WTC11 (cell line): Measurements from ENCODE around the gene LRFN2. TPM values are rescaled to one million over a fixed set of nuclear protein-coding genes. Genes with fewer than 3 reads are reported as not detected.

ENCODE experiments used
- ATAC-seq: fragments of 200-7000 bp; cut with Tn5 transposase; 2 replicates; pipeline ENCODE4 v1.10.0; 2021; ENCODE audit warnings: mild to moderate bottlenecking, moderate library complexity
- CTCF ChIA-PET: fragments of 300-600 bp; sonication (Branson Sonifier 250); formaldehyde crosslinking; loops from one replicate; lab custom pipeline; 2021; ENCODE audit warnings: antibody characterized with exemption; lab: Charles Lee
- POLR2A ChIA-PET: fragments of 350-600 bp; sonication (Branson Sonifier 250); formaldehyde crosslinking; loops from one replicate; lab custom pipeline; 2021; ENCODE audit warnings: antibody characterized with exemption; lab: Charles Lee
- DNase-seq: peaks from one replicate; pipeline ENCODE4 v3.0.0; 2021; ENCODE audit warnings: low spot score
- H3K27ac Mint-ChIP-seq: 2 replicates; pipeline ENCODE4 v1.8.0; 2021; ENCODE audit warnings: mixed read lengths
- H3K27me3 Mint-ChIP-seq: 2 replicates; pipeline ENCODE4 v1.8.0; 2021; ENCODE audit warnings: low read depth, mild to moderate bottlenecking, moderate library complexity, mixed read lengths
- H3K36me3 Mint-ChIP-seq: 2 replicates; pipeline ENCODE4 v1.8.0; 2021; ENCODE audit warnings: mixed read lengths
- H3K4me1 Mint-ChIP-seq: 2 replicates; pipeline ENCODE4 v1.8.0; 2022; ENCODE audit warnings: mixed read lengths
- H3K4me3 Mint-ChIP-seq: 2 replicates; pipeline ENCODE4 v1.8.0; 2021; ENCODE audit warnings: mild to moderate bottlenecking, moderate library complexity, mixed read lengths
- H3K9me3 Mint-ChIP-seq: 2 replicates; pipeline ENCODE4 v1.8.0; 2021; ENCODE audit warnings: mixed read lengths
- CBFB ChIP-seq: sonication (generic); formaldehyde crosslinking; IDR thresholded peaks from 2 replicates; pipeline ENCODE4 v1.8.1; 2022; ENCODE audit warnings: mild to moderate bottlenecking, low read depth, missing genetic modification reagents
- ETV6 ChIP-seq: sonication (generic); formaldehyde crosslinking; IDR thresholded peaks from 2 replicates; pipeline ENCODE4 v1.8.1; 2022; ENCODE audit warnings: mild to moderate bottlenecking, missing genetic modification reagents
- FOXP1 ChIP-seq: sonication (generic); formaldehyde crosslinking; IDR thresholded peaks from 2 replicates; pipeline ENCODE4 v1.8.0; 2022; ENCODE audit warnings: missing genetic modification reagents, mild to moderate bottlenecking, moderate library complexity, borderline replicate concordance
- JAZF1 ChIP-seq: fragments of 250-450 bp; sonication (Bioruptor Pico); IDR thresholded peaks from 2 replicates; pipeline ENCODE4 v1.9.0; 2021; ENCODE audit warnings: moderate library complexity, mild to moderate bottlenecking, inconsistent platforms
- JUN ChIP-seq: sonication (generic); formaldehyde crosslinking; IDR thresholded peaks from 2 replicates; pipeline ENCODE4 v1.8.0; 2023; ENCODE audit warnings: mild to moderate bottlenecking, missing genetic modification reagents
- NFYB ChIP-seq: sonication (generic); formaldehyde crosslinking; conservative IDR thresholded peaks from 2 replicates; pipeline ENCODE4 v1.8.0; 2022; ENCODE audit warnings: low read depth, missing genetic modification reagents
- NR2C2 ChIP-seq: sonication (generic); formaldehyde crosslinking; IDR thresholded peaks from 2 replicates; pipeline ENCODE4 v1.8.0; 2022; ENCODE audit warnings: mild to moderate bottlenecking, missing genetic modification reagents
- OVOL2 ChIP-seq: fragments of 250-450 bp; sonication (Bioruptor Pico); IDR thresholded peaks from 2 replicates; pipeline ENCODE4 v1.9.0; 2021; ENCODE audit warnings: mild to moderate bottlenecking, borderline replicate concordance
- ZNF671 ChIP-seq: fragments of 250-450 bp; sonication (Bioruptor Pico); IDR thresholded peaks from 2 replicates; pipeline ENCODE4 v1.8.0; 2021; ENCODE audit warnings: mild to moderate bottlenecking
- total RNA-seq: library from RNA; stranded (reverse); gene quantifications from 3 replicates; pipeline ENCODE4 v1.2.3, GENCODE V29; 2021
- TF ChIP-seq, protein P1 (sequence below): sonication (generic); formaldehyde crosslinking; IDR thresholded peaks from 2 replicates; pipeline ENCODE4 v1.8.1; 2022; ENCODE audit warnings: missing genetic modification reagents, borderline replicate concordance
- TF ChIP-seq, protein P2 (sequence below): fragments of 250-450 bp; sonication (Bioruptor Pico); conservative IDR thresholded peaks from 2 replicates; pipeline ENCODE4 v1.9.0; 2021; ENCODE audit warnings: mild to moderate bottlenecking
- TF ChIP-seq, protein P3 (sequence below): sonication (generic); formaldehyde crosslinking; IDR thresholded peaks from 2 replicates; pipeline ENCODE4 v1.8.1; 2022; ENCODE audit warnings: low read depth, missing genetic modification reagents, borderline replicate concordance
- TF ChIP-seq, protein P4 (sequence below): sonication (generic); formaldehyde crosslinking; IDR thresholded peaks from 2 replicates; pipeline ENCODE4 v1.8.1; 2023; ENCODE audit warnings: mild to moderate bottlenecking, missing genetic modification reagents, moderate library complexity
- TF ChIP-seq, protein P5 (sequence below): sonication (generic); formaldehyde crosslinking; IDR thresholded peaks from 2 replicates; pipeline ENCODE4 v1.8.0; 2023; ENCODE audit warnings: mild to moderate bottlenecking, missing genetic modification reagents
- TF ChIP-seq, protein P6 (sequence below): sonication (generic); formaldehyde crosslinking; IDR thresholded peaks from 2 replicates; pipeline ENCODE4 v1.8.0; 2022; ENCODE audit warnings: mild to moderate bottlenecking, missing genetic modification reagents
- TF ChIP-seq, protein P7 (sequence below): sonication (generic); formaldehyde crosslinking; IDR thresholded peaks from 2 replicates; pipeline ENCODE4 v1.8.1; 2023; ENCODE audit warnings: mild to moderate bottlenecking, missing genetic modification reagents

The LRFN2 gene
- total RNA-seq, 1 experiment from 2014 or later: 1.6 TPM

DNA sequence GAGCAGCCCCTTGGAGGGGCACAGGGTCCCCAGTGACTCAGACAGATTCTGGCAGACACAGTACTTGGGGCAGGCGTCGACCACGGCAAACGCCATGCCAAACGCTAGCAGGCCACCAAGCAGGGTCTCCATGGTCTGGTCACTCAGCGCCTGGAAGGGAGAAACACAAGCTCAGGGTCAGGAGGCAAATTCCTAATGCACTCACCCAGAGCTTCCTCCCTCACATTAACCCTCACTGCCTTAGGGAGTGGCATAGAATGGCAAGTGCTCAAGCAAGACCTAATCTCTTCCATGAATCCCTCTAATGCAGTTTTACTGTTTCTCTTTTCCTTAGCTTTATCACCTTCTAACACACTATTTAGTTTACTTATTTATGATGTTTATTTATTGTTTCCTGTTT is 154.2 kb downstream of the LRFN2 start:
- Mint-ChIP-seq H3K27ac (no peak overlapping the region), H3K4me1 (peaks cover 7% of the 10 kb centered on the region), H3K36me3 (peaks cover 12% of the 10 kb centered on the region), H3K27me3 (0 out of 2 replicates have a peak, but pooled peaks cover 4% of the 10 kb centered on the region), H3K9me3 (peaks cover 13% of the 10 kb centered on the region), H3K4me3 (no peak overlapping the region)
- CTCF ChIA-PET: no interaction called here
- ATAC-seq (no peak), DNase-seq (no peak)
- POLR2A ChIA-PET: no interaction called here
- TF ChIP-seq NR2C2 (CRISPR knock-in tag) (no peak), JAZF1 (no peak), JUN (CRISPR knock-in tag) (no peak), NFYB (CRISPR knock-in tag) (no peak), OVOL2 (CRISPR knock-in tag) (no peak), ZNF671 (CRISPR knock-in tag) (no peak), FOXP1 (CRISPR knock-in tag) (no peak), CBFB (CRISPR knock-in tag) (no peak), ETV6 (CRISPR knock-in tag) (no peak)
- TF ChIP-seq, protein P1, sequence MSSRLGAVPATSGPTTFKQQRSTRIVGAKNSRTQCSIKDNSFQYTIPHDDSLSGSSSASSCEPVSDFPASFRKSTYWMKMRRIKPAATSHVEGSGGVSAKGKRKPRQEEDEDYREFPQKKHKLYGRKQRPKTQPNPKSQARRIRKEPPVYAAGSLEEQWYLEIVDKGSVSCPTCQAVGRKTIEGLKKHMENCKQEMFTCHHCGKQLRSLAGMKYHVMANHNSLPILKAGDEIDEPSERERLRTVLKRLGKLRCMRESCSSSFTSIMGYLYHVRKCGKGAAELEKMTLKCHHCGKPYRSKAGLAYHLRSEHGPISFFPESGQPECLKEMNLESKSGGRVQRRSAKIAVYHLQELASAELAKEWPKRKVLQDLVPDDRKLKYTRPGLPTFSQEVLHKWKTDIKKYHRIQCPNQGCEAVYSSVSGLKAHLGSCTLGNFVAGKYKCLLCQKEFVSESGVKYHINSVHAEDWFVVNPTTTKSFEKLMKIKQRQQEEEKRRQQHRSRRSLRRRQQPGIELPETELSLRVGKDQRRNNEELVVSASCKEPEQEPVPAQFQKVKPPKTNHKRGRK (CRISPR knock-in tag): no peak
- TF ChIP-seq, protein P2, sequence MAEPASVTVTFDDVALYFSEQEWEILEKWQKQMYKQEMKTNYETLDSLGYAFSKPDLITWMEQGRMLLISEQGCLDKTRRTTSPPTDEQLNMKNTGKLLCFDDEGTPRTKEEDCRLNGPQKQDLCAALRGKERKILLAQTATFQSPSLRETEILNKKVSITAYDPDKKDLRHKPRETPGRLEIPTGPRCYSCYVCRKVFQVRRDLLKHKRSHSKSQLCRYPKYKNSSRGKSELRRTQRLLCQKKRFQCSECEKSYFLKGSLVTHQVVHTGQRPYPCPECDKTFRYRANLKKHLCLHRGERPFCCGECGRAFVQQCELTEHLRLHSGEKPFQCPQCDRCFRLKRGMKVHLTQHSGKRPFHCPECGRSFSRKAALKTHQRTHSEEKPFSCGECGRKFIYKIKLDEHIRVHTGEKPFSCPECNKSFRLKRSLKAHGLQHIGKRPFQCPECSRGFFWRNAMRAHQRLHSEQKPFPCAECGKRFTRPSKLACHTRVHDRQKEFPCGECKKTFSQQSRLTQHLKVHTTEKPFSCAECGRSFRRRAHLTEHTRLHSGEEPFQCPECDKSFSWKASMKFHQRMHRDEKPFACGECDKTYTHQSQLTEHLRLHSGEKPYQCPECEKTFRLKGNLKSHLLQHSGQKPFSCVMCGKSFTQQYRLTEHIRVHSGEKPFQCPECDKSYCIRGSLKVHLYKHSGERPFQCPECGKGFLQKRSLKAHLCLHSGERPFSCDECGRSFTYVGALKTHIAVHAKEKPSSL (CRISPR knock-in tag): no peak
- TF ChIP-seq, protein P3, sequence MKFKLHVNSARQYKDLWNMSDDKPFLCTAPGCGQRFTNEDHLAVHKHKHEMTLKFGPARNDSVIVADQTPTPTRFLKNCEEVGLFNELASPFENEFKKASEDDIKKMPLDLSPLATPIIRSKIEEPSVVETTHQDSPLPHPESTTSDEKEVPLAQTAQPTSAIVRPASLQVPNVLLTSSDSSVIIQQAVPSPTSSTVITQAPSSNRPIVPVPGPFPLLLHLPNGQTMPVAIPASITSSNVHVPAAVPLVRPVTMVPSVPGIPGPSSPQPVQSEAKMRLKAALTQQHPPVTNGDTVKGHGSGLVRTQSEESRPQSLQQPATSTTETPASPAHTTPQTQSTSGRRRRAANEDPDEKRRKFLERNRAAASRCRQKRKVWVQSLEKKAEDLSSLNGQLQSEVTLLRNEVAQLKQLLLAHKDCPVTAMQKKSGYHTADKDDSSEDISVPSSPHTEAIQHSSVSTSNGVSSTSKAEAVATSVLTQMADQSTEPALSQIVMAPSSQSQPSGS: no peak
- TF ChIP-seq, protein P4, sequence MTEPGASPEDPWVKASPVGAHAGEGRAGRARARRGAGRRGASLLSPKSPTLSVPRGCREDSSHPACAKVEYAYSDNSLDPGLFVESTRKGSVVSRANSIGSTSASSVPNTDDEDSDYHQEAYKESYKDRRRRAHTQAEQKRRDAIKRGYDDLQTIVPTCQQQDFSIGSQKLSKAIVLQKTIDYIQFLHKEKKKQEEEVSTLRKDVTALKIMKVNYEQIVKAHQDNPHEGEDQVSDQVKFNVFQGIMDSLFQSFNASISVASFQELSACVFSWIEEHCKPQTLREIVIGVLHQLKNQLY (CRISPR knock-in tag): no peak
- TF ChIP-seq, protein P5, sequence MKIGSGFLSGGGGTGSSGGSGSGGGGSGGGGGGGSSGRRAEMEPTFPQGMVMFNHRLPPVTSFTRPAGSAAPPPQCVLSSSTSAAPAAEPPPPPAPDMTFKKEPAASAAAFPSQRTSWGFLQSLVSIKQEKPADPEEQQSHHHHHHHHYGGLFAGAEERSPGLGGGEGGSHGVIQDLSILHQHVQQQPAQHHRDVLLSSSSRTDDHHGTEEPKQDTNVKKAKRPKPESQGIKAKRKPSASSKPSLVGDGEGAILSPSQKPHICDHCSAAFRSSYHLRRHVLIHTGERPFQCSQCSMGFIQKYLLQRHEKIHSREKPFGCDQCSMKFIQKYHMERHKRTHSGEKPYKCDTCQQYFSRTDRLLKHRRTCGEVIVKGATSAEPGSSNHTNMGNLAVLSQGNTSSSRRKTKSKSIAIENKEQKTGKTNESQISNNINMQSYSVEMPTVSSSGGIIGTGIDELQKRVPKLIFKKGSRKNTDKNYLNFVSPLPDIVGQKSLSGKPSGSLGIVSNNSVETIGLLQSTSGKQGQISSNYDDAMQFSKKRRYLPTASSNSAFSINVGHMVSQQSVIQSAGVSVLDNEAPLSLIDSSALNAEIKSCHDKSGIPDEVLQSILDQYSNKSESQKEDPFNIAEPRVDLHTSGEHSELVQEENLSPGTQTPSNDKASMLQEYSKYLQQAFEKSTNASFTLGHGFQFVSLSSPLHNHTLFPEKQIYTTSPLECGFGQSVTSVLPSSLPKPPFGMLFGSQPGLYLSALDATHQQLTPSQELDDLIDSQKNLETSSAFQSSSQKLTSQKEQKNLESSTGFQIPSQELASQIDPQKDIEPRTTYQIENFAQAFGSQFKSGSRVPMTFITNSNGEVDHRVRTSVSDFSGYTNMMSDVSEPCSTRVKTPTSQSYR (CRISPR knock-in tag): no peak
- TF ChIP-seq, protein P6, sequence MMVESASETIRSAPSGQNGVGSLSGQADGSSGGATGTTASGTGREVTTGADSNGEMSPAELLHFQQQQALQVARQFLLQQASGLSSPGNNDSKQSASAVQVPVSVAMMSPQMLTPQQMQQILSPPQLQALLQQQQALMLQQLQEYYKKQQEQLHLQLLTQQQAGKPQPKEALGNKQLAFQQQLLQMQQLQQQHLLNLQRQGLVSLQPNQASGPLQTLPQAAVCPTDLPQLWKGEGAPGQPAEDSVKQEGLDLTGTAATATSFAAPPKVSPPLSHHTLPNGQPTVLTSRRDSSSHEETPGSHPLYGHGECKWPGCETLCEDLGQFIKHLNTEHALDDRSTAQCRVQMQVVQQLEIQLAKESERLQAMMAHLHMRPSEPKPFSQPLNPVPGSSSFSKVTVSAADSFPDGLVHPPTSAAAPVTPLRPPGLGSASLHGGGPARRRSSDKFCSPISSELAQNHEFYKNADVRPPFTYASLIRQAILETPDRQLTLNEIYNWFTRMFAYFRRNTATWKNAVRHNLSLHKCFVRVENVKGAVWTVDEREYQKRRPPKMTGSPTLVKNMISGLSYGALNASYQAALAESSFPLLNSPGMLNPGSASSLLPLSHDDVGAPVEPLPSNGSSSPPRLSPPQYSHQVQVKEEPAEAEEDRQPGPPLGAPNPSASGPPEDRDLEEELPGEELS (CRISPR knock-in tag): no peak
- TF ChIP-seq, protein P7, sequence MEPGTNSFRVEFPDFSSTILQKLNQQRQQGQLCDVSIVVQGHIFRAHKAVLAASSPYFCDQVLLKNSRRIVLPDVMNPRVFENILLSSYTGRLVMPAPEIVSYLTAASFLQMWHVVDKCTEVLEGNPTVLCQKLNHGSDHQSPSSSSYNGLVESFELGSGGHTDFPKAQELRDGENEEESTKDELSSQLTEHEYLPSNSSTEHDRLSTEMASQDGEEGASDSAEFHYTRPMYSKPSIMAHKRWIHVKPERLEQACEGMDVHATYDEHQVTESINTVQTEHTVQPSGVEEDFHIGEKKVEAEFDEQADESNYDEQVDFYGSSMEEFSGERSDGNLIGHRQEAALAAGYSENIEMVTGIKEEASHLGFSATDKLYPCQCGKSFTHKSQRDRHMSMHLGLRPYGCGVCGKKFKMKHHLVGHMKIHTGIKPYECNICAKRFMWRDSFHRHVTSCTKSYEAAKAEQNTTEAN (CRISPR knock-in tag): no peak
- TF ChIP-seq, all 79 proteins: peak for 0
